HG03039 (cell line): ENCODE measurements around the gene CFAP53.
"Not testable (repeated sequence)": the region's sequence is repeated elsewhere in the genome, so short reads cannot be mapped to it uniquely, and the experiment has no call there.

Experiments used
- ATAC-seq: cut with Tn5 transposase; IDR thresholded peaks from one replicate; pipeline ENCODE4 v1.9.1; 2021; ENCODE audit warnings: mild to moderate bottlenecking, moderate library complexity; ENCODE audit not compliant: unreplicated experiment

The CFAP53 gene, protein sequence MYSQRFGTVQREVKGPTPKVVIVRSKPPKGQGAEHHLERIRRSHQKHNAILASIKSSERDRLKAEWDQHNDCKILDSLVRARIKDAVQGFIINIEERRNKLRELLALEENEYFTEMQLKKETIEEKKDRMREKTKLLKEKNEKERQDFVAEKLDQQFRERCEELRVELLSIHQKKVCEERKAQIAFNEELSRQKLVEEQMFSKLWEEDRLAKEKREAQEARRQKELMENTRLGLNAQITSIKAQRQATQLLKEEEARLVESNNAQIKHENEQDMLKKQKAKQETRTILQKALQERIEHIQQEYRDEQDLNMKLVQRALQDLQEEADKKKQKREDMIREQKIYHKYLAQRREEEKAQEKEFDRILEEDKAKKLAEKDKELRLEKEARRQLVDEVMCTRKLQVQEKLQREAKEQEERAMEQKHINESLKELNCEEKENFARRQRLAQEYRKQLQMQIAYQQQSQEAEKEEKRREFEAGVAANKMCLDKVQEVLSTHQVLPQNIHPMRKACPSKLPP

DNA sequence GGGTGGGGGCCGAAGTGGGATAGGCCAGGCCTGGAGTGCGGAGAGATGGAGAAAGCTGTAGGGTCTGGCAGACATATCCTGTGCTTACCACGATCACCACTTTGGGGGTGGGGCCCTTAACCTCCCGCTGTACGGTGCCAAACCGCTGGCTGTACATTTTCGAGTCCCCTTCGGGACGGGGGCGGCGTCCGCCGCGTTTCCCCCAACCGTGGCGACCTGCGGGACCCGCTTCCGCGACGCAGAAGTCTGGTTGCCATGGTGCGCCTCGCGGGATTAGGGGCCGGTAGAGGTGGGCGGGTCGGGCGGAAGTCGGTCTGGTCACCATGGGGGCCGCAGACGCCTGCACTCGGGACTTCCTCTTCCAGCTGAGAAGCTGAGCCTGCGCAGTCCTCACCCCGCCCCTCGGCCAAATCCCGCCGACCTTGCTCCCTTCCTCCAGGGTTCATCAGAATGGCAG, at the start of gene CFAP53:
Gene CFAP53, minus strand, starts transcription at position 248 of the 457 bp plus-strand sequence. Its CDS starts 91 bp downstream, at position 157.
- peak; percentile 74 for ATAC-seq

DNA sequence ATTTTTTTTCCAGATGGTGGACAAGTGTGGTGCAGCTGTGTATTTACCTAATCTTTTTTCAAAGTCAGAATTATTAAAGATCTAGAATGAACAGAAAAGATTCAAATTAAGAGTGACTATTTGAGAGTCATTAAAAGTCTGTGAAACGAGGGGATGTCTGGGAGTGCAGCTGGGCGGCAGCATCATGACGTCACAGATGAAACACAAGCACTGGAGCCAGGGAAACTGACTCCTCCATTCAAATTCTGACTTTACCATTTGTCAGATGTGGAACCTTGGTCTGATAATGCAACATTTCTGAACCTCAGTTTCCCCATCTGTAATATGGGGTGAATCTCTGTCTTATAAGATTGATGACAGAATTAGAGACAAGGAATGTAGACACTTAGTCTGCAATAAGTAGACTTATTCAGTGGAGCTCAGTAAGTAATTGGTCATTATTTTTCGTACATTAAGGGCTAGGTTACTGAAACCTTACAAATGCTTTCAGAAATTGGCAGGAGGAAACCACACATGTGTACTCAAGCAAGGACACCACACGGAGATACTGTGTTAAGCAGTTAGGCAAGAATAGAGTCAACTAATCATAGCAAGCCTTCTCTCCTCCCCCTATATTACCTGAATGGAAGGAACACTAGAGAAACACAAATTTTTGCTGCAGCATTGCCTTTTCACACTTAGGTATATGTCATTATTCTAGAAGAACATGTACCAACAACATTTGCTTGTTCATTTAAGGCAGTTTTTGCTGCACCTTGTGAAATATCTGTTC, 49.0 kb upstream of the CFAP53 start:
- peak; percentile 71 for ATAC-seq

DNA sequence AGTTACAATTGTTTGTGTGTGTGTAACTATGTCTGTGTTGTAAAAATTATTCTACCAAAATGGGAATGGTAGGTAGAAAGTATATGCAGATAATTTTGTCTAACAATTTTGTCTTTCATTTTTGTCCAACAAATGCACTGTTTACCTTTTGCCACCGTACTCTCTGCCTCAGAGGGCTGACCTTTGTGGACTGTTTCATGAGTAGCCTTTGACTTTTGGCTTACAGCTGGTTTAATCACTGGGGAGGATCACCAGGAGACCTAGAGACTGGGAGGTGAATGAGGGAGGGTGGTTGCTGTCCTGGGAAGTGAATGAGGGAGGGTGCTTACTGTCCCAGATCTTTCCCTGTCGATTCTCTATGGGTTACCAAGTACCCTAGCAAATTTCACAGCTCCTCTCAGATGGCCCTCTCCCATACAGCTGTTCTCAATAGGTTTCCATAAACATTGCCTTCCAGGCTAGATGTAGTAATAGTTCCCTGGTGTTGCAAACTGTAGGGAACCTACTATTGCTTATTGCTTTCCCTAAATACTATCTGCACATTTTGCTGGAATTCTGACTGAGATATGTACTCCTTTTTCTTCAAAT, 47.7 kb upstream of the CFAP53 start:
- no peak for ATAC-seq

DNA sequence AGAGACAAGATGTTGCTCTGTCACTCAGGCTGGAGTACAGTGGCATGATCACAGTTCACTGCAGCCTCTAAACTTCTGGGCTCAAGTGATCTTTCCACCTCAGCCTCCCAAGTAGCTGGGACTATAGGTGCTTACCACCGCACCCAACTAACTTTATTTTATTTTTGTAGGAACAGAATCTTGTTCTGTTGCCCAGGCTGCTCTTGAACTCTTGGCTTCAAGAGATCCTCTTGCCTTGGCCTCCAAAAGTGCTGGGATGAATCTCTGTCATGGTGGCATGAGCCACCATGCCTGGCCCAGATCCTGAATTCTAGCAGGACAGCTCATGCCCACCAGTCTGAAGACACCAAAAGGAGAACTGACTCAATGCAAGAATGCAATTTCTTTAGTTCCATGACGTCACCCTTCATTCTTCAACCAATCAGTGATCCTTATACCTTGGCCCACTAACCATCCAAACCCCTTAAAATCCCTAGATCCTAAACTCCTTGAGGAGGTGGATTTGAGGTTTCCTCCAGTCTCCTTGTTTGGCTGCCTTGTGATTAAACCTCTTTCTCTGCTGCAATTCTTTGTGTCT, 46.8 kb upstream of the CFAP53 start:
- no peak for ATAC-seq

DNA sequence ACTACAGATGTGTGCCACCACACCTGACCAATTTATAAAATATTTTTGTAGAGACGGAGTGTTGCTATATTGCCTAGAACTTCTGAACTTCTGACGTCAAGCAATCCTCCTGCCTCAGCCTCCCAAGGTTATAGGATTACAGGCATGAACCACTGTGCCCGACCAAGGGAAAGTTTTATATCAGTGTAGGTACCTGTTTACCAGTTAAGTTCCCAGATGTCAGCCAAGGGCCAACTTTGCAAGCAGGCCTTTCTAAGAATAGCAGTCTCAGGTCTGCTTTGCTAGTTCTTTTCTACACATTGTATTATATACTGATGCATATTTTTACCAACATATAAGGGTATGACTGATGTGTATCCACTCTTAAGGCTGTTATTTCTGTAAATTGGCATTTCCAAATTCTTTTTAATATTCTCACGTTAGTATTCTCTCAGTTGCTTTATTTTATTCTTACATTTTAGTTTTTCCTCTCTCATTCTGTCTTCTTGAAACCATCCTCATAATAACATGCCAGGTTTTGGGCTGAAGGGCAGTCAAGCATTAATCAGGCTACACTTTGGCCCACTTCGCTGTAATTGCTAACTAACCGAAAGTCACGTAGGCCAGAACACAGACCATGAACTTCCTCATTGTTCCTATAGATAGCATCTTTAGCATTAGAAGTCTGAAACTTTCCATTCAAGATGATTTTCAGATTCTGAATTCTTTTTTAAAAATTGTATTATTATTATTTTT, 46.2 kb upstream of the CFAP53 start:
- peak; percentile 61 for ATAC-seq

DNA sequence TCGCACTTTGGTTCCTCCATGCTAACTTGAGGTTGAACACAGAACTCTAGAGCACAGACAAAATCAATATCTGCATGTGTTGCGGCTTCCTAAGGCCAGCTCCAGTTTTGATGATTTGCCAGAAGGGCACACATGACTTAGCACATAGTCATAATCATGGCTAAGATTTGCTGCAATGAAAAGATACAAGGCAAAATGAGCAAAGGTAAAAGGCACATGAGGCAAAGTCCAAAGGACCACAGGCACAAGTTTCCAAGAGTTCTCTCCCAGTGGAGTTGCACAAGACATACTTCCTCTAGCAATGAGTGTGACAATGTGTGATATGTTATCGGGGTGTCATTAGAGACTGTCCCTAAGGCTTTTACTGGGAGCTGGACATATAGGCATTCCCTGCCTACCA, 45.4 kb upstream of the CFAP53 start:
- ATAC-seq, result no peak

DNA sequence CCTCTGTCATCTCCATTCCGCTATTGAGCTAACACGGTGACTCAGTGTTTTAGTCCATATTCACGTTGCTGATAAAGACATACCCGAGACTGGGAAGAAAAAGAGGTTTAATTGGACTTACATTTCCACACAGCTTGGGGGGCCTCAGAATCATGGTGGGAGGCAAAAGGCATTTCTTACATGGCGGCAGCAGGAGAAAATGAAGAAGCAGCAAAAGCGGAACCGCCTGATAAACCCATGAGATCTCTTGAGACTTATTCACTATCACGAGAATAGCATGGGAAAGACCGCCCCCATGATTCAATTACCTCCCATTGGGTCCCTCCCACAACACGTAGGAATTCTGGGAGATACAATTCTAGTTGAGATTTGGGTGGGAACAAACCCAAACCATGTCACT, 43.8 kb upstream of the CFAP53 start:
- ATAC-seq, result no peak

DNA sequence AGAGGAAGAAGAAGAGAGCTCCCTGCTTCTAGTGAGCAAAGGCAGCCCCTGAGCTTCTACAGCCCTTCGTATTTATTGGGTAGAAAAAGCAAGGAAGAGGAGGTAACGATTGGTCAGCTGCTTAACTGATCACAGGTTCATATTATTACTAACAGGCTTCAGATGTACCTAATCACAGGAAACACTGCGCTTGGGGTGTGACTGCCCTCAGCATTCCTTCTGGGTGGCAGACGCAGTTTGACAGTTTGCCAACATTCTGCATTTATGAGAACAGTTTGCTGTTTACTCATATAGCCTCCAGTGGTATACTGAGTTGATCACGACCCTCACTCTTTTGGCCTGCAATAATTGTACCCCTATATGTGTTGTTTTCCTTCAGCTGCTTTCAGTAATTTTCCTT, 42.6 kb upstream of the CFAP53 start:
- ATAC-seq, result not testable (repeated sequence)

DNA sequence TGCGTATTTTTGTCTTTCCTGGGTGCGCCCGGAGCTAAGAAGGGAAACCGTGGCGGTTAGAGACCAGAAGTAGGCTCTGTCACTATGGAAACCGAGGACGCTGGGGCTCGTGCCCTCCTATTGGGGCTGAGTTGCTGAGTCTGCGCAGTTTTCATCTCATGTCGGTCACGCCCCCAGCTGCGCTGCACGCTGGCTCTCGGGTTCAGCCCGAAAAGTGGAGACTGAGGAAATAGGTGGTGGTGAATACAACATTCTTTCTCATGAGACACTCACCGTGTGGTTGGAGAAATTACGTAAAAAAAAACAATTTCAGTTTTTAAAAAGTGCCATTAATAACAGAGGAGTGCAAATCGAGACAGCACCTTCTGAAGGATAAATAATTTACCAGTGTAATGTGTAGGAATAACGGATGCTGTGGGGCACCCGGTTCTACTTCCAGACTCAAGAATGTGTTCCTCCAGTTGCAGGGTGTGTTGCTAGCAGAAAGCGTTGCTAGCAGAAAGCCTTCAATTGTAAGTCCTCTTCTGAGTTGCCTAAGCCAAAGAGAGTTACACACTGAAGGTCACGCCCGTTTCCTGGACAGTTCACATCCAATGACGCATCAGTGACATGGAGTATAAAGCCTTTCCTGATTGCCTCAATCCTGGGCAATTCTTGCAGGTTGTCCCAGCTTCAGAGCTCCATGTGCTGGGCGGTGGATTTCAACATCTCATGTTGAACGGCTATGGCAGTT, 41.6 kb upstream of the CFAP53 start:
- peak; percentile 94 for ATAC-seq

DNA sequence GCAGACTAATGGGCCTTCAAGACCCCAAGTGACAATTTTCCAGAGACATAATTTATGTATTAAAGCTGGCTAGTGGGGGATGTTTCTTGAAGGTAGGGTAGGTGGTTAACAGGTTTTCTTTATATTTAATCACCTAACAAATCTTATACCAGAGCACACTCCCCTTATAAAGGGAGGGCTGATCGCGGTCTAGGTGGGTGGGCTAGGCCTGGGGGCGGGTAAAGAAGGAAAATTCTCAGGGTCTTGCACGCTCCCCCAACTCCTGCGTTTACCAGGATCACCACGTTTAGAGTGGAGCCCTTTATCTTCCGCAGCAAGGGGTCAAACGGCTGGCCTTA, 41.1 kb upstream of the CFAP53 start:
- ATAC-seq, result no peak

DNA sequence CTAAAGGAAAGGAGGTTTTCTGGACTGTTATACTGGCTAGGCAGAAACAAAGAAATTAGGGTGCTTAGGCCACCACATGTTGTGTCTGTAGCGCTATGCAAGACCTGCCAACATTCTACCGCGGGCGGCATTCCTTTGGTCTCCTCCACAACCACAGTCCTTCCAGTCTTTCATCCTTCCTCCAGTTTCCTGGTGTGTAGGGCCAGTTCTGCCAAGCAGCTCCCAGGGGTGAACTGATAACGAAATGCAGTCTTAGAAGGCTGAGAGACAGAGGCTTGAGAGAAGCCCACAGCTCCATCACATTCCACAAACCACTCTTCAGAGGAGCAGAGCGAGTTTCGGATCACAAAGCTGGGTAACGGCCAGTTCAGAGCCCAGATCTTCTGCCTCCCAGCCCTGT, 40.6 kb upstream of the CFAP53 start:
- no peak for ATAC-seq

DNA sequence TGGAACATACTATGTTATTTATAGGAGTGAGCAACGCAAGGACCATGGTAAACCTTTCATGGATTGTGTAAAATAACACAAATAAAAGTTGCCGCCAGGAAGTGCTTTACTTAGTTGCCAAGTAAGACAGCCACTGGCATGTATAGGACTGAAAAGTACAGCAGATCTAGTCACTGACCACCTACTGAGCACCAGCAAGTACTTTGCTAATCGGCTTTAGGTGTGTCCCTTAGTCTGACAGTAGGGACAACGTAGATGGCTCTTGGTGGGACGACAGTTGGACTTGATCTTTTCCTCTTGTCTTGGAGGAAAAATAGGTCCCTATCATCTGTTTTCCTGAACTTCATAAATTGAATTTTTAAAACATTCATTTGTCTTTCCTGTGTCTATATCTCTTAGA, 34.8 kb upstream of the CFAP53 start:
- ATAC-seq, result no peak

DNA sequence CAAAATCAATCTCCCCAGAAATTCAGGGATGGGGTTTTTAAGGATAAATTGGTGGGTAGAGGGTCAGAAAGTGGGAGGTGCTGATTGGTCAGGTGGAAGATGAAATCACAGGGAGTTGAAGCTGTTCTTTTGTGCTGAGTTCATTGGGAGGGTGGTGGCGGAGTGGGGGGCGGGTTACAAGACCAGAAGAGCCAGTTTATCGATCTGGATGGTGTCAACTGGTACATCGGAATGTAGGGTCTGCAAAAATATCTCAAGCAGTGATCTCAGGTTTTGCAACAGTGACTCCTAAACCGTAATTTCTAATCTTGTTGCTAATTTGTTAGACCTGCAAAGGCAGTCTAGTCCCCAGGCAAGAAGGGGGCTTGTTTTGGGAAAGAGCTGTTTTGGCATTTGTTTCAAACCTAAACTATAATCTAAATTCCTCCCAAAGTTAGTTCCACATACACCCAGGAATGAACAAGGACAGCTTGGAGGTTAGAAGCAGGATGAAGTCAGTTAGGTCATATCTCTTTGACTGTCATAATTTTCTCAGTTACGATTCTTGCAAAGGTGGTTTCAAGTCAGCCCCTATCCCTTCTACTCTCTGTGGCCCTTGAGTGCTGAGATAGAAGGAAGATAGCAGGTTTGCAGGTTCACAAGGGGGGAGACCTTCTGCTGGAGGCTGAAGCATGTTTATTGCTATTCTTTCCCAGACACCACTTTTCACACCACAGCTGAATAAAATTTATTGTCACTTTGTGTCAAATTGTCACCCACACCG, 33.5 kb upstream of the CFAP53 start:
- no peak for ATAC-seq

DNA sequence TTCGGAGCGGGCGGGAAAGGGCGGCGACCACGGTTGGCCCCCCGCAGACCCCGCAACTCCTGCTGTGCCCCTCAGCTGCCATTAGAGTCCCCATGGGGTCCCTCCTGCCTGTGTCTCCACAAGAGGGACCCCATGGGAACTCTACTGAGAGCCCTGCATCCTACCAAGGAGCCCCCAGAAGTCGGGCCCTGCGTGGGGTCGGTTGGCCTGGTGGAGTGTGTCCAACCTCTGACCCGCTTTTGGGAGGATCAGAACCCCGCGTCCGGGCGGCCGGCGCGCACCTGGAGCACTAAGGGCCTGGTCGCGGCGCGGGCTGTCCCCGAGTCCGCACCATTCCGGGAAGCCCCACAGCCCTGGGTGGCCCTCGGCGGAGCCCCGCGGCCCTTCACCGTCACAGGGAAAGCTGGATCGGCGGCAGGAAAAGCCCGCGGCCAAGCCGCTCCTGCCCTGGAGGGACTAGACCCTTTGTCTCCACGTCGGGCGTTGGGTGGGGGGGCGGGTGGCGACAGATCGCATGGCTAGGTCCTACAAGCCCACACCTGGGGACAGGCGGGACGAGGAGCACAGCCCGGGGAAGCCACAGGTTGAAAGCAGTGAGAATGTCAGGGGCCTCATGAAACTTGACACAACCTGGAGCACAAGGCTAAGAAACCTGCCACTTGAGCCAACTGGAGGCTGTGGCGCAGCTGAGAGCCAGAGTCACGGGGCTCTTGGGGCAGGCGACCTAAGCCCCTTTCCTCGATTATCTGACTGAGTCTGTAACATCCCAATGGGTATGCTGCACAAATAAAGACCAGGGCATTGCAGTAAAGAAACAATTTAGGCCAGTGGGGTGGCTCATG, 32.4 kb upstream of the CFAP53 start:
- ATAC-seq, result no peak

DNA sequence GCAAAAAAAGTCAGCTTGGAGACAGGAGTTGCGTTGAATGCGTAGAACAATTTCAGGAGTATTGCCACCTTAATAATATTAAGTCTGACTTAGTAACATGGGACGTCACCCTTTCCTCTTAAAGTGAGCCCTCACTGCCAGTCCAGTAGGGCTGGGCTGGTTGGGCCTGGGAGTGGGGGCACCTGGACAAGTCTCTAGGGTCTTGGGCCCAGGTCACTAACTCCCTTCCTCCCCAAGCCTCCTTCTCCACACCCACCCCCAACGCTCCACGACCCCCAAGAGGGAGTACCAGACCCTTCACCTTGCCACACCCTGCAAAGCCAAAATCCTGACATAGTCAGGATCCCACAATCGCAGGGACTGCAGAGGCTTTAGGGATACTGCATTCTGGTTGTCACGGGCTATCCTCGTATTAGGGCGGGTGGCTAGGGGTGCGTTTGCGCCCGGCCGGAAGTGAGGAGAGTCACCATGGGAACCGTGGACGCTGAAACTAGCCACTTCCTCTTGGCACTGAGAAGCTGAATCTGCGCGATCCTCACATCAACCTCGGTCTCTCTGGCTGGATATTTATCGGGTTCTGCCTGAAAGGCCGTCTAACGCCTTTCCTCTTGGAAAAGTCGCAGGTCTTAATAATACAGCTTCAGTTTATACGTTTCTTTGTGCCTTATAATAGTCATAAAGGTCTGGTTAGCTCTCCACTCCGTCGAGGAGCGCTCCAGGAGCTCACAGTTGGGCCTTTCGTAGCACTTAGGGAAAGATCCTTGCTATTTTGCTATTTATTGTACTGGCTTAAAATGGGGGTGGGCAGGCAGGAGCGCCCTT, 31.5 kb upstream of the CFAP53 start:
- peak; percentile 100 for ATAC-seq

DNA sequence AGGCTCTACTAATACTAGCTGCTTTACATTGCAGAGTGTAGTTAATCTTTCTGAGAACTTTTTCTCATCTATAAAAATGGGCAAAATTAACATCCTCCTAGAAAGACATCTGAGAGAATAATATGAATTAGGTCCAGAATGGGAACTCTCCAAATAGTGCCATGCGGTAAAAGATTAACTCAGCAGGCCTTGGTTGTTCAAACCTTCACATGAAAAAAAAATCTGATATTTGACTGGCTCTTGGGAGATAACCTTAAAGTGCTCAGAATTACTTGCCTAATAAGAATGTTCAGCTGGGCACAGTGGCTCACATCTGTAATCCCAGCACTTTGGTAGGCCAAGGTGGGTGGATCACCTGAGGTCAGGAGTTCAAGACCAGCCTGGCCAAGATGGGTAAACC, 26.7 kb upstream of the CFAP53 start:
- ATAC-seq, result no peak

DNA sequence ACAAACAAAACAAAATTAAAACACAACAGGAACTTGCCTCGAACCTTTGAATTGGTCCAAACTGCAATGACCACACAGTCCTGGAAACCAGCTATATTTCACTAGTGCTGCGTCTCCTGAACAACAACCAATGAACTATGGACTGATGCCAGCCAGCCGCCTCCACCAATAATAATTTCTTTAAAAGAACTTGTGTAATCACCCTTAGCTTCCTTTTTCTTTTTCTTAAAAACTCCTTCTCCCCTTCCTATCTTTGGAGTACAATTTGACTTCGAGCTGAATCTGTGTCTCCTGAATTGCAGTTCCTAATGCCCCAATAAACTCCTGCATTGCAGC, 22.8 kb upstream of the CFAP53 start:
- ATAC-seq, result no peak
